NCI-H524 treated with DMSO at 0.1 percent for 48 hours (cell line): Measurements from ENCODE around the gene ZNF333.
"Not testable (repeated sequence)": the region's sequence is repeated elsewhere in the genome, so short reads cannot be mapped to it uniquely, and the experiment has no call there.

ENCODE experiments used
- DNase-seq: peaks from one replicate; lab custom pipeline; 2025; lab: John Stamatoyannopoulos, UW

ZNF333 gene

GRCh38 chr19:14769201-14769600 lies 79.4 kb downstream of the ZNF333 start:
- DNase-seq = no peak

DNA sequence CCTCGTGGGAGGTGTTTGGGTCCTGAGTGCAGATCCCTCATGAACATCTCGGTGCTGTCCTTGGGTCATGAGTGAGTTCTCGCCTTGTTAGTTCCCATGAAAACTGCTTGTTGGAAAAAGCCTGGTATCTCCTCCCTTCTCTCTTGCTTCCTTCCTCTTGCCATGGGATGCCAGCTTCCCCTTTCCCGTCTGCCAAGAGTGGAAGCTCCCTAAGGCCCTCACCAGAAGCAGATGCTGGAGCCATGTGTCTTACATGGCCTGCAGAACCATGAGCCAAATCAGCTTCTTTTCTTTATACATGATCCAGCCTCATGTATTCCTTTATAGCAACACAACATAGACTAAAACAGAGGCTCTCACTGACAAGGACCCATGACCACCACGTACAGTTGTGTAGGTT lies 80.3 kb downstream of the ZNF333 start:
- DNase-seq = no peak

DNA sequence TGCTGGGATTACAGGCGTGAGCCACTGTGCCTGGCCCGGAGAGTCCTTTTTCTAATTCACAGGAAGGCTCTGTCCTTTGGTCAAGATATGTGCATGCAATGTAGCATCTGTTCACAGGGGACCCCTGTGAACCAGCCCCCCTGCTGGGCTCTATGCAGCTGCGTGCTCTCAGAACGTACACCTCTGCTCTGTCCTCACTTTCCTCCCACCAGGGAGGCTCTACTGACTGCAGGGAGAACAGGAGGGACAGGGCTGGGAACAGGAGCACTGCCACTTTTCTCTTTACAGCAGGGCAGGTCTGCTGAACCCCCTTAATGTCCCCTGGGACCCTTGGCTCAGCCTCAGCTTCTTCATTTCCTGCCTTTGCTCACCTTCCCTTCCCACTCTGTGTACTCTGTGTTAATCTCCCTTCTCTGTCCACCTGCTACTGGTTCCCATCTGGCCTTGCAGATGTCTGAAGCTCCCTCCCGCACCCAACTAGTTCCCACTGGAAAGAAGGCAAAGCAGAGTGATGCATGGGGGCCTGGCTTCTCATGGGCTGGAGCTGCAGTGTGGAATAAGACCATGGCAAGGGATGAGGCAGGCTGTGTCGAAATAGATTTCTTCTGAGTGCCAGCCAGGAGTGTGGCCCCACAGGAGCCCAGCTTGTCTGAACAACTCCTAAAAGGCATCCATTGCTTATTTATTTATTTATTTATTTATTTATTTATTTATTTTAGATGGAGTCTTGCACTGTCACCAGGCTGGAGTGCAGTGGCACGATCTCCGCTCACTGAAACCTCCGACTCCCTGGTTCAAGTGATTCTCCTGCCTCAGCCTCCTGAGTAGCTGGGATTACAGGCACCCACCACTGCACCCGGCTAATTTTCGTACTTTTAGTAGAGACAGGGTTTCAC lies 81.3 kb downstream of the ZNF333 start:
- peak; percentile 18 for DNase-seq

GRCh38 chr19:14772467-14772866 lies 82.6 kb downstream of the ZNF333 start:
- DNase-seq = no peak

DNA sequence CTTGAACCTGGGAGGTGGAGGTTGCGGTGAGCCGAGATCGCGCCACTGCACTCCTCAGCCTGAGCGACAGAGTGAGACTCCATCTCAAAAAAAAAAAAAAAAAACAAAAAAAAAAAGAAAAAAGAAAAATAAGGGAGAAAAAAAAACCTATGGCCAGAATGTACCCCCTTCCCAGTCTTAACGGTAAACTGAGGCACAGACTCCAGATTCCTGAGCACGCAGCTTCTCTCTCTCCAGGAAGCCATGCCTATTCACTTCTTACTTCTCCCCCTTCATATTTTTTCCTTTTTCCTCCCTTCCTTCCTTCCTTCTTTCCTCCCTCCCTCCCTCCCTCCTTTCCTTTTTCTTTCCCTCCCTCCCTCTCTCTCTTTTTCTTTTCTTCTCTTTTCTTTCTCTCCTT lies 83.1 kb downstream of the ZNF333 start:
- no peak for DNase-seq

DNA sequence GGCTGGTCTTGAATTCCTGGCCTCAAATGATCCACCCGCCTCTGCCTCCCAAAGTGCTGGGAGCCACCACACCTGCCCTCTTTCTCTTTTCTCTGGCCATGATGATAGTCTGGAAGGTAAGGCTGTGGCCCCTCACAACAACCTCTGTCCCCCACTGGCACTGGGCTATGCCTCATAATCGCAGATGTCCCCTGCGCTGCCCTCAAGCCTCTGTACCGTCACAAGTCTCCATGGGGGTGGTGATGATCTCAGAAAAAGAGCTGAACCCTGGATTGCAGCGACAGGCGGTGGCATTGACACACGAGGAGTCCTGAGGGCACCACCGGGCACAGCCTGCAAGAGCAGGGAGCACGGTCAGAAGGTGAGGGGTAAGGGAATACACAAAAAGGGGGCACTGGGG lies 83.9 kb downstream of the ZNF333 start:
- DNase-seq = not testable (repeated sequence)

GRCh38 chr19:14774373-14774772 lies 84.5 kb downstream of the ZNF333 start:
- DNase-seq = no peak

DNA sequence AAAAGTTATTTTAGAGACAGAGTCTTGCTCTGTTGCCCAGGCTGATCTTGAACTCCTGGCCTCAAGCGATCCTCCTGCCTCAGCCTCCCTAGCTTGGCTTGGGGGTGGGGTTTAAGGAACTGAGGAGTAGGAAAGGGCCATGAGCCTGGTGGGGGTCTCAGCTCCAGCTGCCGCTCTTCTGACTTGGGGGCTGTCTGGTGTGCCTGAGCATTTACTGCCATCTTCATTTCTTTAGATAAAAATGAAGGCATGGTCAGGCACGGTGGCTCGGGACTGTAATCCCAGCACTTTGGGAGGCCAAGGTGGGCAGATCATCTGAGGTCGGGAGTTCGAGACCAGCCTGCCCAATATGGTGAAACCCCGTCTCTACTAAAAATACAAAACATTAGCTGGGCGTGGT lies 85.5 kb downstream of the ZNF333 start:
- not testable (repeated sequence) for DNase-seq

DNA sequence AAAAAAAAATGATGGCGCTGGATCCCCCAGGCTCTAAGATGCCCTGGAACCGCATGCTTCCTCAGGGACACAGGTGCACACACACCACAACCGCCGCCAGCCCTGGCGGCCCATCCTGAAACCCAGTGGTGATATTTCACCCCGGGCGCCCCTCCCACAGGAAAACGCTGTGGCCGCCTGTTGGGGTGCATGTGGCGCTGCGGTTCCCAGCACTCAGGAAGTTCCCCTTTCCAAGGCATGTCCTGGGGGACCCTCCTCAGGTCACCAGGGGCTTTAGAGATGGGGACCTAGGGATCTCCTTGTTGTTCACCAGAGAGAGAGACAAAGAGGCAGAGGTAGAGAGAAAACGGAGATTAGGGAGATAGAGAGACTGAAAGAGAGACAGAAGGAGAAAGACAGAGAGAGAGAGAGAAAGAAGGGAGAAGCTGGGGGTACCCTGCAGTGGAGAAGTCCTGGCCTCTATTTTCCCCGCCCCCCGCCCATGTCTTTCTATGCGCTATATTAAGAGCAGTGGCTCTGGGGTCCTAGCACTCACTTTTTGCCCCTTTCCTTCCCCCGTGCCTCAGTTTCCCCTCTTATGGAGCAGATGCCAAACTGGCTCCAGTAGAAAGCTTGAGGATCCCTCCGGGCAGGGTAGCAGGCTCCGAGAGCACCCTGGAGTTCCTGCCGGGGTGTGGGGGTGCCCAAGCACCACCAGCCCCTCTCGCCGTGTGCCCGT lies 86.2 kb downstream of the ZNF333 start:
- no peak for DNase-seq

DNA sequence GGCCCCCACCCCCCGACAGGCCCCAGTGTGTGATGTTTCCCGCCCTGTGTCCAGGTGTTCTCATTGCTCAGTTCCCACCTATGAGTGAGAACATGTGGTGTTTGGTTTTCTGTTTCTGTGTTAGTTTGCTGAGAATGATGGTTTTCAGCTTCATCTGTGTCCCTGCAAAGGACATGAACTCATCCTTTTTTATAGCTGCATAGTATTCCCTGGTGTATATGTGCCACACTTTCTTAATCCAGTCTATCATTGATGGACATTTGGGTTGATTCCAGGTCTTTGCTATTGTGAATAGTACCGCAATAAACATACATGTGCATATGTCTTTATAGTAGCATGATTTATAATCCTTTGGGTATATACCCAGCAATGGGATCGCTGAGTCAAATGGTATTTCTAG lies 87.8 kb downstream of the ZNF333 start:
- not testable (repeated sequence) for DNase-seq

DNA sequence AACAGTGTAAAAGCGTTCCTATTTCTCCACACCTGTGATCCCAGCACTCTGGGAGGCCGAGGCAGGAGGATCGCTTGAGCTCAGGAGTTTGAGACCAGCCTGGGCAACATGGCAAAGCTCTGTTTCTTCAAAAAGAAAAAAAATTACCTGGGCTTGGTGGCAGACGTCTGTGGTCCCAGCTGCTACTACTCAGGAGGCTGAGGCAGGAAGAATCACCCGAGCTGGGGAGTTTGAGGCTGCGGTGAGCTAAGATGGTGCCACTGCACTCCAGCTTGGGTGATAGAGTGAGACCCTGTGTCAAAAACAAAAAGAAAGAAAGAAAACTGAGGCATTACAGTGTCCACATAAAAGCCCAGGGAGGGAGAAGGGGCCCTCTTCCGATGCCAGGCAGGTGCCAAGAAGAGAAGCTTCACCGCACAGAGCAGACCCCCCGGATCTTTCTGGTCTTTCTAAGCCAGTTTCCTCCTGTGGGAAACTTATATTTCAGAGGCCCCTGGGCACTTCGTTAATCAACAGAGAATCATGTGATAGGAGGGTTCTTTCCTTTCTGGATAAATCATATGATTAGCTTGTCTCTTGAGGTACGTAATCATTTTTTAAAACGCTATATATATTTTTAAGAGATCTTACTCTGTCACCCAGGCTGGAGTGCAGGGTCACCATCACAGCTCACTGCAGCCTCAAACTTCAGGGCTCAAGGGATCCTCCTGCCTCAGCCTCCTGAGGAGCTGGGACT lies 88.4 kb downstream of the ZNF333 start, which contains the start of gene ADGRE2:
Gene ADGRE2 (minus strand): TSS at position 451 of the 736 bp plus-strand sequence. CDS start 1,804 bp downstream, outside the sequence.
- not testable (repeated sequence) for DNase-seq

DNA sequence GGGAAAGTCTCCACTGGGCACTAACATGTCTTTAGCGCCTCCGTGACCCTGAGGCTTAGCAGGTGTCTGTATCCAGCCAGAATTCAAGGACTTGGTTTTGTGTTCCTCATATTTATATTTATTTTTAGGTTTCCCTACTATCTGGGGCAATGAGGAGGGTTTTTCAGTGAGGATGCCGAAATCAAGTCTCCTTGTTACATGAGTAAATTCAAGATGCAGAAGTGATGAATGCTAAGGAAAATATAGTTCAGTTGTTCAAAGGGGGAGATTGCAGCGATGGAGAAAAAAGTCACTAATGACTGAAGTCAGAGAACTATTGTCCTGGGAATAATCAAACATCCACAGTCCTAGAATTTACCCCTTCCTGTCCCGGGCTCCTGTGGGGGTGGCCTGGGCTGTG lies 89.3 kb downstream of the ZNF333 start:
- no peak for DNase-seq

- DNase-seq = not testable (repeated sequence)
Observed at GRCh38 chr19:14780622-14781225, 90.9 kb downstream of the ZNF333 start.

GRCh38 chr19:14781713-14782536 lies 92.1 kb downstream of the ZNF333 start:
- DNase-seq = not testable (repeated sequence)

GRCh38 chr19:14782626-14783409 lies 93.0 kb downstream of the ZNF333 start:
- no peak for DNase-seq
